ENCODE data around the gene ANP32D. TPM values are rescaled to one million over a fixed set of nuclear protein-coding genes. Genes with fewer than 3 reads are reported as not detected.
"Not testable (repeated sequence)": the region's sequence is repeated elsewhere in the genome, so short reads cannot be mapped to it uniquely, and the experiment has no call there.

ANP32D gene
- total RNA-seq, 1 donor from 2014 or later, result not detected

DNA sequence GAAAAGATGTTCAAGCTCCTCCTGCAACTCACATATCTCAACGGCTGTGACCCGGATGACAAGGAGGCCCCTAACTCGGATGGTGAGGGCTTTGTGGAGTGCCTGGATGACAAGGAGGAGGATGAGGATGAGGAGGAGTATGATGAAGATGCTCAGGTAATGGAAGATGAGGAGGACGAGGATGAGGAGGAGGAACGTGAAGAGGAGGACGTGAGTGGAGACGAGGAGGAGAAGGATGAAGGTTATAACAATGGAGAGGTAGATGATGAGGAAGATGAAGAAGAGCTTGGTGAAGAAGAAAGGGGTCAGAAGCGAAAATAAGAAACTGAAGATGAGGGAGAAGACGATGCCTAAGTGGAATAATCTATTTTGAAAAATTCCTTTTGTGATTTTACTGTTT is 702 bp downstream of the ANP32D start:
- no peak overlapping the region for H3K27ac Mint-ChIP-seq
- H3K27me3 Mint-ChIP-seq, result no peaks in the 10 kb centered on the region
- peaks cover 35% of the 10 kb centered on the region for H3K9me3 Mint-ChIP-seq
- intact Hi-C loops (cut with micrococcal nuclease), result no loop called here
- H3K36me3 Mint-ChIP-seq (ENCODE audit: low read depth), result no peaks in the 10 kb centered on the region
- H3K4me3 Mint-ChIP-seq, result no peak overlapping the region
- no peak for DNase-seq
- H3K4me1 Mint-ChIP-seq, result no peaks in the 10 kb centered on the region

DNA sequence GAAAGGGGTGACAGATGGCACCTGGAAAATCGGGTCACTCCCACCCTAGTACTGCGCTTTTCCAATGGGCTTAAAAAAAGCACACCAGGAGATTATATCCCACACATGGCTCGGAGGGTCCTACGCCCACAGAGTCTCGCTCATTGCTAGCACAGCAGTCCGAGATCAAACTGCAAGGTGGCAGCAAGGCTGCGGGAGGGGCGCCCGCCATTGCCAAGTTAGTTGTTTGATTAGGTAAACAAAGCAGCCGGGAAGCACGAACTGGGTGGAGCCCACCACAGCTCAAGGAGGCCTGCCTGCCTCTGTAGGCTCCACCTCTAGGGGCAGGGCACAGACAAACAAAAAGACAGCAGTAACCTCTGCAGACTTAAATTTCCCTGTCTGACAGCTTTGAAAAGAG is 2.1 kb downstream of the ANP32D start:
- DNase-seq, result peak; percentile 39
- H3K27me3 Mint-ChIP-seq; H3K4me3 Mint-ChIP-seq; H3K27ac Mint-ChIP-seq; intact Hi-C loops (cut with micrococcal nuclease); H3K4me1 Mint-ChIP-seq; H3K36me3 Mint-ChIP-seq (ENCODE audit: low read depth): not testable (repeated sequence)
- peaks cover 27% of the 10 kb centered on the region for H3K9me3 Mint-ChIP-seq

DNA sequence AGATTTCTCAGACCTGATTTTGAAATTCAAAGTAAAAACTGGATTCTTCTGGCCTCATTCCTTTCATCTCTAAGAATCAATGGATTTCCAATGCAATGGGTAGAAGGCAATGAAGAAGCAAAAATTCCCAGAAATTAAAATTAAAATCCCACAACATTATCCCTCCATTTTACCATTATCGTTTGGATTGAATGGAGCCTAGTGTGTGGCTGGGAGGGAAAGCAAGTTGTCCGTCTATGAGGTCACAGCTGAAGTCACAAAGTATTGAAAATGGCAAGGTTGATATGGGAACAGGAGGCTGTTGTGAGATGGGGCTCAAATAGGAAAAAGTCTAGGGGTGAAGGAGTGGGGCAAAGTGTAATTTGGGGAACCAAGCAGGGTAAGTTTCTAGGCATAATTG is 9.8 kb downstream of the ANP32D start, which contains the start of gene C12orf54:
C12orf54 (plus strand) TSS at position 301 of the 400 bp plus-strand sequence. CDS start 799 bp downstream, outside the sequence.
- Mint-ChIP-seq H3K4me3 (no peak within 1 kb of the TSS), H3K4me1 (no peaks in the 10 kb centered on the region)

DNA sequence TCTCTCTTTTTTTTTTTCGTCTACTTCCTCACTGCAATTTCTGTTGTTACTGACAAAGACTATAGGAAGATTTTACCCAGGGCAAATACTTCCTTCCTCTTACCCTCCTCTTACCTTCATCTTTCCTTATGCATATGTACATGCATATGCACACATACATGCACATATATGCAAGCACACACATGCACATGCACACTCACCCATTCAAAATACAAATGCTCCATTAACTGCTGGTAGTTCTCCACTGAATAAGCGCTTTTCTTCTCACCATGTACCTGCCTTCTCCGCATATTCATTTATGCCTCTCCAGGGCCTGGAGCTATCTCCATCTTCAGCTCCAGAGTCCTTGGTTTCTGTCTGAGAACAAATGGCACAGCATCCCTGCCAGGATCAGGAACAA is 10.6 kb downstream of the ANP32D start:
- peaks cover 19% of the 10 kb centered on the region for H3K9me3 Mint-ChIP-seq
- intact Hi-C loops (cut with micrococcal nuclease), result no loop called here
- no peak overlapping the region for H3K4me3 Mint-ChIP-seq

More for the DNA sequence above, 9.8 kb downstream of the ANP32D start, which contains the start of gene C12orf54:
- Mint-ChIP-seq H3K27ac (no peak within 1 kb of the TSS), H3K36me3 (ENCODE audit: low read depth) (no peaks in the 10 kb centered on the region), H3K27me3 (peaks cover 5% of the 10 kb centered on the region), H3K9me3 (peaks cover 19% of the 10 kb centered on the region)
- DNase-seq, result no peak
- intact Hi-C loops (cut with micrococcal nuclease), result no loop called here

DNA sequence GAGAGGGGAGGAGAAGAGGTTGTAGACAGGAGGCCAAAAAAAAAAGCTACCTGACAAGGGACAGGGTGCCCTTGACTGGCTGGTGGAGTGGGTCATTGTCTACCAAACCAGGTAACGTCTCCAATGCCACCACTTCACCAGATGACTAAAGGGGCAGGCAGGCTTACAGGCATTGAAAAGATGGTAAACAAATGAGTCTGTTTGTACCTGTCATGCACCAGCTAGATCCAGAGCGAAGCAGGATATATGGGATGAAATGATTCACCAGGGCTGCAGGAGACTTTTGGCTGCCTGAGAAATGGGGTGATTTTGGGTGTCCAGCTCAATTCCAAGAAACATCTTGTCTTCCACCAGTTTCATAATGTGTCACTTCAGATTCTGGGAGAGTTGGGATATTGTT is 13.9 kb downstream of the ANP32D start:
- Mint-ChIP-seq H3K4me1 (no peaks in the 10 kb centered on the region), H3K36me3 (ENCODE audit: low read depth) (no peaks in the 10 kb centered on the region), H3K9me3 (peaks cover 10% of the 10 kb centered on the region), H3K4me3 (no peak overlapping the region), H3K27ac (no peak overlapping the region), H3K27me3 (peaks cover 3% of the 10 kb centered on the region)
- intact Hi-C loops (cut with micrococcal nuclease), result no loop called here
- no peak for DNase-seq

More for the DNA sequence above, 10.6 kb downstream of the ANP32D start:
- no peaks in the 10 kb centered on the region for H3K36me3 Mint-ChIP-seq (ENCODE audit: low read depth)
- H3K27me3 Mint-ChIP-seq, result peaks cover 5% of the 10 kb centered on the region
- no peaks in the 10 kb centered on the region for H3K4me1 Mint-ChIP-seq
- no peak for DNase-seq
- no peak overlapping the region for H3K27ac Mint-ChIP-seq

DNA sequence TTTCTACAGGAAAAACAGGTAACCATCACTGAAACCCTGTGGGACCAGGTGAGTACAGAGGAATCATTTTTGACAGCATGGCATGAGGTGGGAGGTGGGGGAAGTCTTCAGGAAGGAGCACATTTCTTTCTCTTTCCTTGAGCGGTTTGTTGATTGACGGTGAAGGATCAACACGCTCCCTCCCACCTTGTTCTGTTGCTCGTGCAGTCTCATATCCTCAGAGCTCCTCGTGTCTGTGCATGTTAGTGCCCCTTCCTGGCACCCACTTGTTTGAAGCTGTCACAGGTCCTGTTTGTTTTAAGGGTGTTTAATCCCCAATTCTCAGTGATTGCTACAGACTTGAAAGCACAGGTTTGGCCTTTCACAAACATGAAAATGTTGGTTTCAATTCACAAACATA is 14.3 kb downstream of the ANP32D start:
- no peak for DNase-seq
- no peak overlapping the region for H3K27ac Mint-ChIP-seq
- intact Hi-C loops (cut with micrococcal nuclease), result no loop called here
- H3K27me3 Mint-ChIP-seq, result peaks cover 3% of the 10 kb centered on the region
- no peaks in the 10 kb centered on the region for H3K36me3 Mint-ChIP-seq (ENCODE audit: low read depth)
- H3K9me3 Mint-ChIP-seq, result peaks cover 10% of the 10 kb centered on the region
- H3K4me1 Mint-ChIP-seq, result no peaks in the 10 kb centered on the region
- no peak overlapping the region for H3K4me3 Mint-ChIP-seq

DNA sequence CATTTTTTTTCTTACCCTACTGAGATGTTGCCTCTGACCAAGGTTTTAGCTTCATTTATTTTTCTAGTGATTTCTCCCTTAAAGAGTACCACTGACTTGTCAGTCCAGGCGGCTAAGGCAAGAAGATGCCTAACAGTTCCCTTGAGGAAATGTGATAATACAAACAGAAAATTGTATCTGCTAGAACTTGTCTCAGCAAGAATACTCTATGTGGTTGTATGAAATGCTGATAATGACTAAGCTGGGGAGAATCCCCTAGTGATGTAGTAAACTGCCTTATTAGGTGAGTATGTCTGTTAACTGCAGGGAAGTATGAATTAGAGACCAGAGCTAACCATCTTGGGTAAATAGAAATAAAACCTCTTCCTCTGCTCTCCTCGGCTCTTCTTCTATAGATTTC is 16.7 kb downstream of the ANP32D start:
- Mint-ChIP-seq H3K36me3 (ENCODE audit: low read depth) (no peaks in the 10 kb centered on the region), H3K27ac (no peak overlapping the region), H3K27me3 (peaks cover 5% of the 10 kb centered on the region), H3K4me3 (no peak overlapping the region), H3K9me3 (no peaks in the 10 kb centered on the region), H3K4me1 (no peaks in the 10 kb centered on the region)
- no peak for DNase-seq
- intact Hi-C loops (cut with micrococcal nuclease), result no loop called here

DNA sequence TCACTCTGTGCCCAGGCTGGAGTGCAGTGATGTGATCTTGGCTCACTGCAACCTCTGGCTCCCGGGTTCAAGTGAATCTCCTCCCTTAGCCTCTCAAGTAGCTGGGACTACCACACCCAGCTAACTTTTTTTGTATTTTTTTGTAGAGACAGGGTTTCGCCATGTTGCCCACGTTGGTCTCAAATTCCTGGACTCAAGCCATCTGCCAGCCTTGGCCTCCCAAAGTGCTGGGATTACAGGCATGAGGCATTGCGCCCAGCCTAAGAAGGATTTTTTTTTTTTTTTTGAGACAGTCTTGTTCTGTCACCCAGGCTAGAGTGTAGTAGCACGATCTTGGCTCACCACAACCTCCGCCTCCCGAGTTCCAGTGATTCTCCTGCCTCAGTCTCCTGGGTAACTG is 17.1 kb downstream of the ANP32D start:
- H3K36me3 Mint-ChIP-seq (ENCODE audit: low read depth); H3K27ac Mint-ChIP-seq; H3K4me3 Mint-ChIP-seq; H3K4me1 Mint-ChIP-seq; intact Hi-C loops (cut with micrococcal nuclease); H3K27me3 Mint-ChIP-seq; DNase-seq; H3K9me3 Mint-ChIP-seq: not testable (repeated sequence)

DNA sequence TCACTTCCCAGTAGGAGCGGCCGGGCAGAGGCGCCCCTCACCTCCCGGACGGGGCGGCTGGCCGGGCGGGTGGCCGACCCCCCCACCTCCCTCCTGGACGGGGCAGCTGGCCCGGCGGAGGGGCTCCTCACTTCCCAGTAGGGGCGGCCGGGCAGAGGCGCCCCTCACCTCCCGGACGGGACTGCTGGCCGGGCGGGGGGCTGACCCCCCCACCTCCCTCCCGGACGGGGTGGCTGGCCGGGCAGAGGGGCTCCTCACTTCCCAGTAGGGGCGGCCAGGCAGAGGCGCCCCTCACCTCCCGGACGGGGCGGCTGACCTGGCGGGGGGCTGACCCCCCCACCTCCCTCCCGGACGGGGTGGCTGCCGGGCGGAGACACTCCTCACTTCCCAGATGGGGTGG is 27.9 kb downstream of the ANP32D start:
- DNase-seq; H3K4me3 Mint-ChIP-seq; H3K27ac Mint-ChIP-seq; H3K27me3 Mint-ChIP-seq; H3K36me3 Mint-ChIP-seq (ENCODE audit: low read depth); H3K4me1 Mint-ChIP-seq; H3K9me3 Mint-ChIP-seq; intact Hi-C loops (cut with micrococcal nuclease): not testable (repeated sequence)

DNA sequence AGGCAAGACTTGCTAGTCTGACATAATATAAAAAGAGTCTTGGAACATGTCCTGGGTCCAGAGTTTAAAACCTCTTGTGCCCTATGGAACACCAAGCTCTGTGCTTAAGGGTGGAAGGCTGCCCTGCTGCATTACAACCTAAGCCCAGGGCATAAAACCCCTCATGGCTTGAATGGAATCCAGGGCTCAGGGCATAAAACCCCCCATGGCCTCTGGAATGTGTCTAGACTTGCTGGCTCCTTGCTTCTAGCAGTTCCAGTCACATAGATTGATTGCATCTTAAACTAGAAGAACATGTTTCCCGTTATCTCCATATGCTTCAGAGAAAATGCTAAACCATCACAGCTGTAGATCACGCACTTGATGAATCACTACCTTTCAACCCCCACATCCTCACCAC is 34.5 kb downstream of the ANP32D start:
- H3K27me3 Mint-ChIP-seq; intact Hi-C loops (cut with micrococcal nuclease); H3K4me3 Mint-ChIP-seq; H3K36me3 Mint-ChIP-seq (ENCODE audit: low read depth); H3K27ac Mint-ChIP-seq; DNase-seq; H3K9me3 Mint-ChIP-seq; H3K4me1 Mint-ChIP-seq: not testable (repeated sequence)

DNA sequence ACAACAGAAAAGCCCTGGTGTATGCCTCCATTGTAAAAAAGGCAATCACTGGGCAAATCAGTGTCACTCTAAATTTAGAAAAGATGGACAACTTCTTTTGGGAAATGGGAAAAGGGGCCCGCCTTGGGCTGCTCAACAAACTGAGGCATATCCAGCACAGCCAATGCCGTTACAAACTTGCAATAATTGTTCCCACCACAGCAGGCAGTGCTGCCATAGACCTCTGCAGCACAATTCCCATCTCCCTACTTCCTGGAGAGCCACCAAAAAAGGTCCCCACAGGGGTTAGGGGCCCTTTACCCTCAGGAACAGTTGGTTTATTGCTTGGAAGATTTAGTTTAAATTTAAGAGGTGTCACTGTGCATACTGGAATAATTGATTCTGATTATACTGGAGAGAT is 36.6 kb downstream of the ANP32D start:
- no peak overlapping the region for H3K27ac Mint-ChIP-seq
- DNase-seq, result no peak
- H3K4me1 Mint-ChIP-seq, result no peaks in the 10 kb centered on the region
- no peak overlapping the region for H3K4me3 Mint-ChIP-seq
- no peaks in the 10 kb centered on the region for H3K36me3 Mint-ChIP-seq (ENCODE audit: low read depth)
- peaks cover 4% of the 10 kb centered on the region for H3K27me3 Mint-ChIP-seq
- intact Hi-C loops (cut with micrococcal nuclease), result no loop called here
- H3K9me3 Mint-ChIP-seq, result peaks cover 3% of the 10 kb centered on the region

DNA sequence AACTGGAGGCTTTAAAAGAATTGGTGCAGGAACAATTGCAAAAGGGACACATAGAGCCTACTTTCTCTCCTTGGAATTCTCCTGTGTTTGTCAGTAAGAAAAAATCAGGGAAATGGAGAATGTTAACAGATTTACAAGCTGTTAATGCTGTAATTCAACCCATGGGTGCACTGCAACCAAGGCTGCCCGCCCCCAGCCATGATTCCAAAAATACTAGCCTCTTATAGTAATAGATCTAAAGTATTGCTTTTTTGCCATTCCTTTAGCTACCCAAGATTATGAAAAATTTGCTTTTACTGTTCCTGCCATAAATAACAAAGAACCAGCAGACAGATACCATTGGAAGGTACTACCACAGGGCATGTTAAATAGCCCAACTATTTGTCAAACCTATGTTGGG is 37.8 kb downstream of the ANP32D start:
- H3K4me1 Mint-ChIP-seq, result no peaks in the 10 kb centered on the region
- H3K36me3 Mint-ChIP-seq (ENCODE audit: low read depth), result no peaks in the 10 kb centered on the region
- H3K27ac Mint-ChIP-seq, result no peak overlapping the region
- H3K9me3 Mint-ChIP-seq, result peaks cover 3% of the 10 kb centered on the region
- H3K4me3 Mint-ChIP-seq, result no peak overlapping the region
- intact Hi-C loops (cut with micrococcal nuclease), result no loop called here
- DNase-seq, result no peak
- no peaks in the 10 kb centered on the region for H3K27me3 Mint-ChIP-seq

DNA sequence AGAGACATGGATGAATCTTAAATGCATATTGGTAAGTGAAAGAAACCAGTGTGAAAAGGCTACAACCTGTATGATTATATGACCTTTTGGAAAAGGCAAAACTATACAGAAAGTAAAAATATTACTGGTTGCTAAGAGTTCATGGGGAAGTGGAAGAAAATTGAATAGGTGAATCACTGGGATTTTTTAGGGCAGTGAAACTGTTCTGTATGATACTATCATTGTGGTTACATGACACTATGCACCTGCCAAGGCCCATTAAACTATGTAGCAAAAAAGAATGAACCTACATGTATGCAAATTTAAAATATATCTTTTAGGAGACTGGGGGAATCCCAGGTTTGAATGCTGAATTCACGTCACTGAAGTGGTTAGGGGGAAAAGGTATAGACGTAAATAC is 40.5 kb downstream of the ANP32D start:
- H3K36me3 Mint-ChIP-seq (ENCODE audit: low read depth), result no peaks in the 10 kb centered on the region
- intact Hi-C loops (cut with micrococcal nuclease), result no loop called here
- no peaks in the 10 kb centered on the region for H3K27me3 Mint-ChIP-seq
- H3K4me3 Mint-ChIP-seq, result no peak overlapping the region
- DNase-seq, result no peak
- H3K9me3 Mint-ChIP-seq, result peaks cover 3% of the 10 kb centered on the region
- no peak overlapping the region for H3K27ac Mint-ChIP-seq
- no peaks in the 10 kb centered on the region for H3K4me1 Mint-ChIP-seq

DNA sequence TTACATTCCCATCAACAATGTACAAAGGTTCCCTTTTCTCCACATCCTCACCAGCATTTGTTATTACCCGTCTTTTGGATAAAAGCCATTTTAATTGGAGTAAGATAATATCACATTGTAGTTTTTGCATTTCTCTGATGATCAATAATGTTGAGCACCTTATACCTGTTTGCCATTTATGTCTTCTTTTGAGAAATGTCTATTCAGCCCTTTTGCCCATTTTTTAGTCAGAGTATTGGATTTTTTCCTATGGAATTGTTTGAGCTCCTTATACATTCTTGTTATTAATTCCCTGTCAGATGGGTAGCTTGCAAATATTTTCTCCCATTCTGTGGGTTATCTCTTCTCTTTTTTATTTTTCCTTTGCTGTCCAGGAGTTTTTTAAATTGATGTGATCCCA is 42.4 kb downstream of the ANP32D start:
- DNase-seq, result no peak
- no peaks in the 10 kb centered on the region for H3K27me3 Mint-ChIP-seq
- intact Hi-C loops (cut with micrococcal nuclease), result no loop called here
- H3K36me3 Mint-ChIP-seq (ENCODE audit: low read depth), result no peaks in the 10 kb centered on the region
- H3K4me1 Mint-ChIP-seq, result no peaks in the 10 kb centered on the region
- H3K27ac Mint-ChIP-seq, result no peak overlapping the region
- peaks cover 3% of the 10 kb centered on the region for H3K9me3 Mint-ChIP-seq
- no peak overlapping the region for H3K4me3 Mint-ChIP-seq

DNA sequence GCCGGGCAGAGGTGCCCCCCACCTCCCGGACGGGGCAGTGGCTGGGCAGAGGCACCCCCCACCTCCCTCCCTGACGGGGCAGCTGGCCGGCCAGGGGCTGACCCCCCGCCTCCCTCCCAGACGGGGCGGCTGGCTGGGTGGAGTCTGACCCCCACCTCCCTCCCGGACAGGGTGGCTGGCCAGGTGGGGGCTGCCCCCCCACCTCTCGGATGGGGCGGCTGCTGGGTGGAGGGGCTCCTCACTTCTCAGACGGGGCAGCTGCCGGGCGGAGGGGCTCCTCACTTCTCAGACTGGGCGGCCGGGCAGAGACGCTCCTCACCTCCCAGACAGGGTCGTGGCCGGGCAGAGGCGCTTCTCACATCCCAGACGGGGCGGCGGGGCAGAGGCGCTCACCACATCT is 48.0 kb downstream of the ANP32D start:
- H3K9me3 Mint-ChIP-seq; H3K4me3 Mint-ChIP-seq; DNase-seq; H3K27ac Mint-ChIP-seq; H3K36me3 Mint-ChIP-seq (ENCODE audit: low read depth); H3K27me3 Mint-ChIP-seq; H3K4me1 Mint-ChIP-seq; intact Hi-C loops (cut with micrococcal nuclease): not testable (repeated sequence)
